Sigmoid colon (tissue), 4 donors: ENCODE results near the gene TSACC.

Source experiments
- EP300 ChIP-seq, 4 donors: sonication (generic); formaldehyde crosslinking; IDR thresholded peaks; one replicate each; pipeline ENCODE4 v1.6.1; 2017; ENCODE audit warnings: antibody characterized with exemption in 4 of 4
- POLR2A ChIP-seq, 2 donors: fragments of 450-650 bp; IDR thresholded peaks; one replicate each; pipeline ENCODE4 v1.6.1; 2016; ENCODE audit warnings: antibody characterized with exemption in 2 of 2, mild to moderate bottlenecking in 2 of 2, moderate library complexity in 2 of 2
- TF ChIP-seq, protein P1 (sequence below), 4 experiments: fragments of 450-650 bp in 3 of 4; fragments of 200-600 bp in 1 of 4; IDR thresholded peaks; one replicate each; pipeline ENCODE4 v1.5.1; 2016 to 2019; ENCODE audit warnings: antibody characterized with exemption in 4 of 4, mild to moderate bottlenecking in 3 of 4, moderate library complexity in 2 of 4

DNA sequence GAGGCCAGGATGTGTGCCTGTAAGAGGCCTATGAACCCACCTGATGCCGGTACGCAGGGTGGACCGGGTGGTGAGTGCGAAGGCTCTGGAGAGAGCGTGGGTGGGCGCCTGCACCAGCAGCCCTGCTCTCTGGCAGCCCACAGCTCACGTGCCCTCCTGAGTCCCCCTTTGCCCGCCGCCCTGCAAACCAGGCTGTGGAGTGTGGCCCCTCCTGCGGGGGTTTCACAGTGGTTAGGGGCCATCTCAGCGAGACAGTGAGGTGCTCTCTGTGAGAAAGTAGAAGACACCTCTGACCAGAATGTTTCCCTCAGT is 53.0 kb downstream of the TSACC start:
- no peak for TF ChIP-seq EP300 (IDR thresholded peaks at IDR 0.05)
- no peak for TF ChIP-seq POLR2A (IDR thresholded peaks at IDR 0.05)
- TF ChIP-seq, protein P1, sequence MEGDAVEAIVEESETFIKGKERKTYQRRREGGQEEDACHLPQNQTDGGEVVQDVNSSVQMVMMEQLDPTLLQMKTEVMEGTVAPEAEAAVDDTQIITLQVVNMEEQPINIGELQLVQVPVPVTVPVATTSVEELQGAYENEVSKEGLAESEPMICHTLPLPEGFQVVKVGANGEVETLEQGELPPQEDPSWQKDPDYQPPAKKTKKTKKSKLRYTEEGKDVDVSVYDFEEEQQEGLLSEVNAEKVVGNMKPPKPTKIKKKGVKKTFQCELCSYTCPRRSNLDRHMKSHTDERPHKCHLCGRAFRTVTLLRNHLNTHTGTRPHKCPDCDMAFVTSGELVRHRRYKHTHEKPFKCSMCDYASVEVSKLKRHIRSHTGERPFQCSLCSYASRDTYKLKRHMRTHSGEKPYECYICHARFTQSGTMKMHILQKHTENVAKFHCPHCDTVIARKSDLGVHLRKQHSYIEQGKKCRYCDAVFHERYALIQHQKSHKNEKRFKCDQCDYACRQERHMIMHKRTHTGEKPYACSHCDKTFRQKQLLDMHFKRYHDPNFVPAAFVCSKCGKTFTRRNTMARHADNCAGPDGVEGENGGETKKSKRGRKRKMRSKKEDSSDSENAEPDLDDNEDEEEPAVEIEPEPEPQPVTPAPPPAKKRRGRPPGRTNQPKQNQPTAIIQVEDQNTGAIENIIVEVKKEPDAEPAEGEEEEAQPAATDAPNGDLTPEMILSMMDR (IDR thresholded peaks at IDR 0.05): no peak
